Stromal cell of bone marrow (primary cell): ENCODE measurements around the gene TLR8.
A peak's percentile ranks its signal among the peaks of the same experiment; 100 is the strongest.

Experiments used
- DNase-seq: peaks from one replicate; pipeline ENCODE4 v3.0.0-alpha.2; 2012; ENCODE audit warnings: low read depth

TLR8 gene

GRCh38 chrX:12966151-12966550, 59.7 kb downstream of the TLR8 start:
- DNase-seq = no peak

- no peak for DNase-seq
Observed at GRCh38 chrX:12967711-12968465, 61.5 kb downstream of the TLR8 start.

GRCh38 chrX:12970691-12971202, 64.3 kb downstream of the TLR8 start:
- peak; percentile 48 for DNase-seq

GRCh38 chrX:12971282-12972003, 65.0 kb downstream of the TLR8 start:
- DNase-seq = no peak

GRCh38 chrX:12972243-12972642, 65.8 kb downstream of the TLR8 start:
- DNase-seq = no peak
